Right ventricle myocardium superior (tissue), 1 donor: ENCODE results near the gene PLXNA4. TPM values are rescaled to one million over a fixed set of nuclear protein-coding genes. Genes with fewer than 3 reads are reported as not detected.
A peak's percentile ranks its signal among the peaks of the same experiment; 100 is the strongest.

ENCODE experiments used
- ATAC-seq: fragments of 200-7000 bp; cut with Tn5 transposase; one replicate; pipeline ENCODE4 v1.9.1; 2020; ENCODE audit warnings: mild to moderate bottlenecking; ENCODE audit not compliant: poor library complexity
- DNase-seq: peaks from one replicate; pipeline ENCODE4 v3.0.0-alpha.2; 2020
- intact Hi-C: fragments of 100-400 bp; cut with DNase I; formaldehyde crosslinking; loops from one replicate; pipeline ENCODE4 v1.11.2; 2022
- total RNA-seq: library from RNA; stranded (reverse); fragmentation: NEBNext Ultra II Directional; extraction: Animal tissue kit (Norgen Biotek cat#: 25700); gene quantifications from one replicate; pipeline ENCODE4 v1.2.1, GENCODE V29; 2021
- donor health status: DM: no; HTN: yes; CAD: no; lungs with severe emphysema.

PLXNA4 gene
- total RNA-seq, 1 donor from 2014 or later: 17.3 TPM

GRCh38 chr7:132309102-132309805 lies 267.0 kb downstream of the PLXNA4 start:
- DNase-seq: no peak
- no peak for ATAC-seq
- intact Hi-C loops: no loop called here

GRCh38 chr7:132307465-132307864 lies 268.8 kb downstream of the PLXNA4 start:
- intact Hi-C loops: no loop called here
- DNase-seq (no peak), ATAC-seq (no peak)

- ATAC-seq (no peak), DNase-seq (peak; percentile 52)
Measured at GRCh38 chr7:132300599-132301277, 275.5 kb downstream of the PLXNA4 start.

GRCh38 chr7:132298790-132299189 lies 277.5 kb downstream of the PLXNA4 start:
- ATAC-seq (no peak), DNase-seq (no peak)
- intact Hi-C loops: no loop called here

More at GRCh38 chr7:132300599-132301277, 275.5 kb downstream of the PLXNA4 start:
- intact Hi-C loops: no loop called here

- DNase-seq: no peak
- no peak for ATAC-seq
- intact Hi-C loops: no loop called here
Measured at GRCh38 chr7:132296820-132297219, 279.4 kb downstream of the PLXNA4 start.

GRCh38 chr7:132295175-132295574 lies 281.1 kb downstream of the PLXNA4 start:
- intact Hi-C loops: no loop called here
- DNase-seq (no peak), ATAC-seq (no peak)

- ATAC-seq (no peak), DNase-seq (no peak)
- intact Hi-C loops: no loop called here
Measured at GRCh38 chr7:132292803-132293202, 283.5 kb downstream of the PLXNA4 start.

GRCh38 chr7:132291481-132291880 lies 284.8 kb downstream of the PLXNA4 start:
- ATAC-seq: no peak
- DNase-seq: no peak
- intact Hi-C loops: no loop called here

GRCh38 chr7:132290021-132290420 lies 286.2 kb downstream of the PLXNA4 start:
- intact Hi-C loops: no loop called here
- DNase-seq: no peak
- no peak for ATAC-seq

- ATAC-seq (no peak), DNase-seq (no peak)
- intact Hi-C loops: no loop called here
Measured at GRCh38 chr7:132286836-132287235, 289.4 kb downstream of the PLXNA4 start.

- ATAC-seq (no peak), DNase-seq (no peak)
- intact Hi-C loops: no loop called here
Measured at GRCh38 chr7:132280335-132280734, 295.9 kb downstream of the PLXNA4 start.

- no peak for DNase-seq
- intact Hi-C loops: no loop called here
- ATAC-seq: no peak
Measured at GRCh38 chr7:132279718-132280117, 296.6 kb downstream of the PLXNA4 start.

GRCh38 chr7:132276976-132277725 lies 299.1 kb downstream of the PLXNA4 start:
- ATAC-seq (no peak), DNase-seq (no peak)
- intact Hi-C loops: no loop called here

- intact Hi-C loops: no loop called here
- ATAC-seq (no peak), DNase-seq (no peak)
Measured at GRCh38 chr7:132276234-132276630, 300.0 kb downstream of the PLXNA4 start.

GRCh38 chr7:132275416-132276233 lies 300.6 kb downstream of the PLXNA4 start:
- ATAC-seq: no peak
- DNase-seq: no peak
- intact Hi-C loops: no loop called here

GRCh38 chr7:132272763-132273371 lies 303.4 kb downstream of the PLXNA4 start:
- DNase-seq (no peak), ATAC-seq (no peak)
- intact Hi-C loops: no loop called here

GRCh38 chr7:132270517-132270916 lies 305.8 kb downstream of the PLXNA4 start:
- DNase-seq: no peak
- no peak for ATAC-seq
- intact Hi-C loops: no loop called here

GRCh38 chr7:132269718-132270117 lies 306.6 kb downstream of the PLXNA4 start:
- intact Hi-C loops: no loop called here
- ATAC-seq (no peak), DNase-seq (no peak)

- DNase-seq (no peak), ATAC-seq (no peak)
- intact Hi-C loops: no loop called here
Measured at GRCh38 chr7:132263151-132263550, 313.1 kb downstream of the PLXNA4 start.
